DND-41 (cell line): ENCODE results near the gene CMTM7.

ENCODE experiments used
- EZH2 ChIP-seq: IDR thresholded peaks from 3 replicates; pipeline ENCODE4 v1.6.1; 2012; ENCODE audit warnings: borderline replicate concordance, low read depth, mild to moderate bottlenecking, moderate library complexity, low read length, inconsistent platforms; ENCODE audit not compliant: severe bottlenecking
- TF ChIP-seq, protein P1 (sequence below): IDR thresholded peaks from 2 replicates; pipeline ENCODE4 v1.5.1; 2012; ENCODE audit warnings: borderline replicate concordance, low read length, moderate library complexity, mild to moderate bottlenecking; ENCODE audit not compliant: poor library complexity, severe bottlenecking; ENCODE audit errors: extremely low read depth

GRCh38 chr3:32398531-32398930 is 6.9 kb downstream of the CMTM7 start:
- TF ChIP-seq, protein P1, sequence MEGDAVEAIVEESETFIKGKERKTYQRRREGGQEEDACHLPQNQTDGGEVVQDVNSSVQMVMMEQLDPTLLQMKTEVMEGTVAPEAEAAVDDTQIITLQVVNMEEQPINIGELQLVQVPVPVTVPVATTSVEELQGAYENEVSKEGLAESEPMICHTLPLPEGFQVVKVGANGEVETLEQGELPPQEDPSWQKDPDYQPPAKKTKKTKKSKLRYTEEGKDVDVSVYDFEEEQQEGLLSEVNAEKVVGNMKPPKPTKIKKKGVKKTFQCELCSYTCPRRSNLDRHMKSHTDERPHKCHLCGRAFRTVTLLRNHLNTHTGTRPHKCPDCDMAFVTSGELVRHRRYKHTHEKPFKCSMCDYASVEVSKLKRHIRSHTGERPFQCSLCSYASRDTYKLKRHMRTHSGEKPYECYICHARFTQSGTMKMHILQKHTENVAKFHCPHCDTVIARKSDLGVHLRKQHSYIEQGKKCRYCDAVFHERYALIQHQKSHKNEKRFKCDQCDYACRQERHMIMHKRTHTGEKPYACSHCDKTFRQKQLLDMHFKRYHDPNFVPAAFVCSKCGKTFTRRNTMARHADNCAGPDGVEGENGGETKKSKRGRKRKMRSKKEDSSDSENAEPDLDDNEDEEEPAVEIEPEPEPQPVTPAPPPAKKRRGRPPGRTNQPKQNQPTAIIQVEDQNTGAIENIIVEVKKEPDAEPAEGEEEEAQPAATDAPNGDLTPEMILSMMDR = no peak
- no peak for TF ChIP-seq EZH2
